ENCODE measurements around the gene LMF1. TPM values are rescaled to one million over a fixed set of nuclear protein-coding genes. Genes with fewer than 3 reads are reported as not detected.
A peak's percentile ranks its signal among the peaks of the same experiment; 100 is the strongest.
"Not testable (repeated sequence)": the region's sequence is repeated elsewhere in the genome, so short reads cannot be mapped to it uniquely, and the experiment has no call there.

Gene LMF1
- total and polyA plus RNA-seq, 4 donors = 8.8 to 75.0 (median 28.3) TPM

DNA sequence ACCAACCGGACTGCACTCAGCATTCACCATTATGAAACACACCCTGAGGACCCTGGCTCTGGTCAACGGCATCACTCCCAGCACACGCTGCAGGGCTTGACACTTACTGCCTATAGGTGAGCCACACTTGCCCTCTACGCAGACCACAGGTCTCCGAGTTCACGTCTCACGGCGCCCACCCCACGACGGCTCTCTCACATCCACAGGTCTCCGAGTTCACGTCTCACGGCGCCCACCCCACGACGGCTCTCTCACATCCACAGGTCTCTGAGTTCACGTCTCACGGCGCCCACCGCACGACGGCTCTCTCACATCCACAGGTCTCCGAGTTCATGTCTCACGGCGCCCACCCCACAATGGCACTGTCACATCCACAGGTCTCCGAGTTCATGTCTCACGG is 15.0 kb downstream of the LMF1 start:
- intact Hi-C loops (cut with DNase I); H3K9me3 ChIP-seq (ENCODE audit: control insufficient read depth, low read length); H3K36me3 ChIP-seq (ENCODE audit: control insufficient read depth in 1 of 2, insufficient read depth in 2 of 2, low read length in 1 of 2); ATAC-seq (ENCODE audit: low FRiP score); H3K4me3 ChIP-seq (ENCODE audit: low read length in 2 of 2); H3K27me3 ChIP-seq (ENCODE audit: control insufficient read depth in 1 of 2, insufficient read depth in 2 of 2, low read length in 1 of 2); H3K27ac ChIP-seq (ENCODE audit: low read depth in 1 of 2, low read length in 2 of 2); H3K4me1 ChIP-seq (ENCODE audit: control insufficient read depth in 1 of 2, insufficient read depth in 2 of 2, low read length in 2 of 2): not testable (repeated sequence)
- WGBS, 2 donors = 95 to 96% methylated on average over 26 to 27 of the region's 27 CpGs
- peak in 1 of 2 donors; percentile 60 for DNase-seq

- H3K27ac ChIP-seq (ENCODE audit: low read depth in 1 of 2, low read length in 2 of 2); H3K4me1 ChIP-seq (ENCODE audit: control insufficient read depth in 1 of 2, insufficient read depth in 2 of 2, low read length in 2 of 2); H3K27me3 ChIP-seq (ENCODE audit: control insufficient read depth in 1 of 2, insufficient read depth in 2 of 2, low read length in 1 of 2); H3K9me3 ChIP-seq (ENCODE audit: control insufficient read depth, low read length); H3K4me3 ChIP-seq (ENCODE audit: low read length in 2 of 2); H3K36me3 ChIP-seq (ENCODE audit: control insufficient read depth in 1 of 2, insufficient read depth in 2 of 2, low read length in 1 of 2); DNase-seq; intact Hi-C loops (cut with DNase I); ATAC-seq (ENCODE audit: low FRiP score): not testable (repeated sequence)
- WGBS, 2 donors = 88 to 93% methylated on average over 5 to 6 of the region's 7 CpGs
These were observed 17.0 kb downstream of the LMF1 start for GRCh38 chr16:953818-954217.

GRCh38 chr16:952321-952720 is 18.5 kb downstream of the LMF1 start:
- Histone ChIP-seq H3K36me3 (ENCODE audit: control insufficient read depth in 1 of 2, insufficient read depth in 2 of 2, low read length in 1 of 2) (no peaks in the 10 kb centered on the region), H3K27me3 (ENCODE audit: control insufficient read depth in 1 of 2, insufficient read depth in 2 of 2, low read length in 1 of 2) (no peaks in the 10 kb centered on the region), H3K9me3 (ENCODE audit: control insufficient read depth, low read length) (no peaks in the 10 kb centered on the region), H3K4me1 (ENCODE audit: control insufficient read depth in 1 of 2, insufficient read depth in 2 of 2, low read length in 2 of 2) (no peaks in the 10 kb centered on the region), H3K4me3 (ENCODE audit: low read length in 2 of 2) (no peak overlapping the region), H3K27ac (ENCODE audit: low read depth in 1 of 2, low read length in 2 of 2) (no peak overlapping the region)
- DNase-seq (peak in 1 of 2 donors; percentile 55), ATAC-seq (ENCODE audit: low FRiP score) (no peak)
- intact Hi-C loops (cut with DNase I) = no loop called here
- 89 to 92% methylated on average over 12 of the region's 12 CpGs for WGBS, 2 donors

DNA sequence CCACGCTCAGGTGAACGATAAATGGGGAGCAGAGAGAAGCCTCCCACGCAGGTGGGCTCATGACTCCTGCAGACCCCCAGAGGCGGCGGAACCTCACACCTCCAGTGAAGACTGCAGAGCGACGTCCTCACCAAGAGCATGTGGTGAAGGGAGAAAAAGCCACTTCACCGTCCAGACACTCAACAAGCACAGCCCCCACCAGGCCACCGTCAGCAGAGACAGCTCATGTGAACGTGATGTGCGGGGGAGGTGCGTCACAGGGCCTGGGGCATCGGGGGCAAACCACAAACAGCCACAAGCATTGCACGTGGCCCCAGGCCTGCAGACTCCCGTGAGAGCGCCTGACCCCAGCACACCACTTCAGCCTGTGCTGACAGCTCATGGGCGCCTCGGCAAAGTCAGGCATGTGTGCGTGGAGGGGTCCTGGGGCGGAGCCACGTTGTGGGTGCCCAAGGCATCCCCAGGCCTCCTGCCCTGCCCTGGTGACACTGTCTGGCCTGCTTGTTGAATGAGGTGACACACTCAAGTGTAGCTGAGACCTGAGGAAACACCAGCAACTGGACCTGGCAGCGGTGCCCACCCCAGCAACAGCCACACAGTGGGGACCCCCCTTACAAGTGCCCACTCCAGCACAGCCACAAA is 19.0 kb downstream of the LMF1 start:
- intact Hi-C loops (cut with DNase I) = no loop called here
- no peaks in the 10 kb centered on the region for H3K27me3 ChIP-seq (ENCODE audit: control insufficient read depth in 1 of 2, insufficient read depth in 2 of 2, low read length in 1 of 2)
- H3K9me3 ChIP-seq (ENCODE audit: control insufficient read depth, low read length) = no peaks in the 10 kb centered on the region
- ATAC-seq (ENCODE audit: low FRiP score) (peak; percentile 15), DNase-seq (peak in 1 of 2 donors; percentile 67)
- no peak overlapping the region for H3K4me3 ChIP-seq (ENCODE audit: low read length in 2 of 2)
- no peaks in the 10 kb centered on the region for H3K4me1 ChIP-seq (ENCODE audit: control insufficient read depth in 1 of 2, insufficient read depth in 2 of 2, low read length in 2 of 2)
- H3K36me3 ChIP-seq (ENCODE audit: control insufficient read depth in 1 of 2, insufficient read depth in 2 of 2, low read length in 1 of 2) = no peaks in the 10 kb centered on the region
- 84 to 88% methylated on average over 22 of the region's 22 CpGs for WGBS, 2 donors
- no peak overlapping the region for H3K27ac ChIP-seq (ENCODE audit: low read depth in 1 of 2, low read length in 2 of 2)

DNA sequence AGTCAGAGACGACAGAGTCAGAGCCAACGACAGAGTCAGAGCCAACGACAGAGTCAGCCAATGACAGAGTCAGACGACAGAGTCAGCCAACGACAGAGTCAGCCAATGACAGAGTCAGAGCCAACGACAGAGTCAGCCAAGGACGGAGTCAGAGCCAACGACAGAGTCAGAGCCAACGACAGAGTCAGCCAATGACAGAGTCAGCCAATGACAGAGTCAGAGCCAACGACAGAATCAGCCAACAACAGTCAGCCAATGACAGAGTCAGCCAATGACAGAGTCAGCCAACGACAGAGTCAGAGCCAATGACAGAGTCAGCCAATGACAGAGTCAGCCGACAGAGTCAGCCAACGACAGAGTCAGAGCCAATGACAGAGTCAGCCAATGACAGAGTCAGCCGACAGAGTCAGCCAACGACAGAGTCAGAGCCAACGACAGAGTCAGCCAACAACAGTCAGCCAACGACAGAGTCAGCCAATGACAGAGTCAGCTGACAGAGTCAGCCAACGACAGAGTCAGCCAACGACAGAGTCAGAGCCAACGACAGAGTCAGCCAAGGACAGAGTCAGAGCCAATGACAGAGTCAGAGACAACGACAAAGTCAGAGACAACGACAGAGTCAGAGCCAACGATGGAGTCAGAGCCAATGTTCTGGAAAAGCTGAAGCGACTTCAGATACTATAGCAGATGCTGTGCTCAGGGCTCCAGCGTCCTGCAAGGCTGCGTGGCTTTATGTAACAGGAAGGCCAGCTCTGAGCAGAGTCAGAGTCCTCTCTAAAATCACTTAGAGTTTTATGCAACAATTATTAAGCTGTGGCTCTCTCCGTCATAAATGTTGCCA is 19.8 kb downstream of the LMF1 start:
- intact Hi-C loops (cut with DNase I); H3K36me3 ChIP-seq (ENCODE audit: control insufficient read depth in 1 of 2, insufficient read depth in 2 of 2, low read length in 1 of 2): not testable (repeated sequence)

GRCh38 chr16:948767-949166 is 22.0 kb downstream of the LMF1 start:
- ATAC-seq (ENCODE audit: low FRiP score); H3K9me3 ChIP-seq (ENCODE audit: control insufficient read depth, low read length); H3K4me3 ChIP-seq (ENCODE audit: low read length in 2 of 2); H3K27ac ChIP-seq (ENCODE audit: low read depth in 1 of 2, low read length in 2 of 2); H3K36me3 ChIP-seq (ENCODE audit: control insufficient read depth in 1 of 2, insufficient read depth in 2 of 2, low read length in 1 of 2); intact Hi-C loops (cut with DNase I); H3K27me3 ChIP-seq (ENCODE audit: control insufficient read depth in 1 of 2, insufficient read depth in 2 of 2, low read length in 1 of 2); H3K4me1 ChIP-seq (ENCODE audit: control insufficient read depth in 1 of 2, insufficient read depth in 2 of 2, low read length in 2 of 2): not testable (repeated sequence)
- WGBS, 2 donors = 39 to 43% methylated on average over 18 of the region's 18 CpGs
- DNase-seq = peak in 1 of 2 donors; percentile 19

More for the DNA sequence above, 19.8 kb downstream of the LMF1 start:
- H3K4me1 ChIP-seq (ENCODE audit: control insufficient read depth in 1 of 2, insufficient read depth in 2 of 2, low read length in 2 of 2); H3K27me3 ChIP-seq (ENCODE audit: control insufficient read depth in 1 of 2, insufficient read depth in 2 of 2, low read length in 1 of 2); H3K27ac ChIP-seq (ENCODE audit: low read depth in 1 of 2, low read length in 2 of 2); H3K9me3 ChIP-seq (ENCODE audit: control insufficient read depth, low read length); H3K4me3 ChIP-seq (ENCODE audit: low read length in 2 of 2); ATAC-seq (ENCODE audit: low FRiP score): not testable (repeated sequence)
- 16 to 25% methylated on average over 27 of the region's 27 CpGs for WGBS, 2 donors
- peak in 1 of 2 donors; percentile 36 for DNase-seq

- WGBS, 2 donors = 34 to 62% methylated on average over 17 of the region's 17 CpGs
- not testable (repeated sequence) for H3K36me3 ChIP-seq (ENCODE audit: control insufficient read depth in 1 of 2, insufficient read depth in 2 of 2, low read length in 1 of 2); H3K27ac ChIP-seq (ENCODE audit: low read depth in 1 of 2, low read length in 2 of 2)
These were observed 22.9 kb downstream of the LMF1 start for GRCh38 chr16:947922-948303.

GRCh38 chr16:947255-947921 is 23.4 kb downstream of the LMF1 start:
- H3K9me3 ChIP-seq (ENCODE audit: control insufficient read depth, low read length) = no peaks in the 10 kb centered on the region
- H3K4me1 ChIP-seq (ENCODE audit: control insufficient read depth in 1 of 2, insufficient read depth in 2 of 2, low read length in 2 of 2) = no peaks in the 10 kb centered on the region
- WGBS, 2 donors = 78 to 87% methylated on average over 21 of the region's 21 CpGs
- H3K27ac ChIP-seq (ENCODE audit: low read depth in 1 of 2, low read length in 2 of 2) = no peak overlapping the region
- ATAC-seq (ENCODE audit: low FRiP score) = no peak
- no peak overlapping the region for H3K4me3 ChIP-seq (ENCODE audit: low read length in 2 of 2)
- intact Hi-C loops (cut with DNase I) = no loop called here
- no peaks in the 10 kb centered on the region for H3K36me3 ChIP-seq (ENCODE audit: control insufficient read depth in 1 of 2, insufficient read depth in 2 of 2, low read length in 1 of 2)
- no peaks in the 10 kb centered on the region for H3K27me3 ChIP-seq (ENCODE audit: control insufficient read depth in 1 of 2, insufficient read depth in 2 of 2, low read length in 1 of 2)
- DNase-seq = peak in 1 of 2 donors; percentile 62

More at GRCh38 chr16:947922-948303, 22.9 kb downstream of the LMF1 start:
- peak in 1 of 2 donors; percentile 21 for DNase-seq
- H3K4me1 ChIP-seq (ENCODE audit: control insufficient read depth in 1 of 2, insufficient read depth in 2 of 2, low read length in 2 of 2); H3K9me3 ChIP-seq (ENCODE audit: control insufficient read depth, low read length); H3K4me3 ChIP-seq (ENCODE audit: low read length in 2 of 2); H3K27me3 ChIP-seq (ENCODE audit: control insufficient read depth in 1 of 2, insufficient read depth in 2 of 2, low read length in 1 of 2); intact Hi-C loops (cut with DNase I); ATAC-seq (ENCODE audit: low FRiP score): not testable (repeated sequence)

All from aorta (tissue), 5 donors.